ENCODE measurements around the gene ACAP3.

The ACAP3 gene

GRCh38 chr1:1298861-1299685 lies 8.7 kb downstream of the ACAP3 start:
- DNase-seq, result no peak

DNA sequence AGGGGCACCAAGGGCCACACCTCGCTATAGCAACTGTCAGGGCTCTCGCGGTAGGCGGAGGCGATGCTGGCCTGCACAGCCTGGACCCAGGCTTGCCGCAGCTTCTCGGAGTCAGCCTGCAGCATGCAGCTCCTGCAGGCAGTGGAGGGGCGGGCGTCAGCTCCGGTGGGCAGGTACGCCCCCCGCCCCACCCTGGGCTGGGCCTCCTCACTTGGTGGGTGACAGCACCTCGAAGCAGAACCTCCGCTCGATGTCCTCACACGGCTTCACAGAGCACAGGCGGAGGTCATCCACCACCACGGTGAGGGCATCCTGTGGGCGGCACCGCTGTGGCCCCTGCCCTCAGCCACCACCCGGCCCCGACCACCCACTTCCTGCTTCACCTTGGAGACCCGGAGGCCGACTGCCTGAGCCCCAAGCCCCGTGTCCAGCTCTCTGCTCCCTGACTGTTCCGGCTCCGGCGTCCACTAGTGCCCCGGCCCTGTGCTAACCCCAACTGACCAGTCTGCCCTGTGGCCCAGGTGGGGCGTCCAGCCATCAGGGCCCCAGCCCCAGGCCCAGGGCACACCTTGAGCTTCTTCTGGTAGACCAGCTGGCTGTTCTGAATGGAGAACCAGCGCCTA lies 9.8 kb downstream of the ACAP3 start:
- no peak for DNase-seq

GRCh38 chr1:1296070-1297061 lies 11.4 kb downstream of the ACAP3 start:
- no peak for DNase-seq

DNA sequence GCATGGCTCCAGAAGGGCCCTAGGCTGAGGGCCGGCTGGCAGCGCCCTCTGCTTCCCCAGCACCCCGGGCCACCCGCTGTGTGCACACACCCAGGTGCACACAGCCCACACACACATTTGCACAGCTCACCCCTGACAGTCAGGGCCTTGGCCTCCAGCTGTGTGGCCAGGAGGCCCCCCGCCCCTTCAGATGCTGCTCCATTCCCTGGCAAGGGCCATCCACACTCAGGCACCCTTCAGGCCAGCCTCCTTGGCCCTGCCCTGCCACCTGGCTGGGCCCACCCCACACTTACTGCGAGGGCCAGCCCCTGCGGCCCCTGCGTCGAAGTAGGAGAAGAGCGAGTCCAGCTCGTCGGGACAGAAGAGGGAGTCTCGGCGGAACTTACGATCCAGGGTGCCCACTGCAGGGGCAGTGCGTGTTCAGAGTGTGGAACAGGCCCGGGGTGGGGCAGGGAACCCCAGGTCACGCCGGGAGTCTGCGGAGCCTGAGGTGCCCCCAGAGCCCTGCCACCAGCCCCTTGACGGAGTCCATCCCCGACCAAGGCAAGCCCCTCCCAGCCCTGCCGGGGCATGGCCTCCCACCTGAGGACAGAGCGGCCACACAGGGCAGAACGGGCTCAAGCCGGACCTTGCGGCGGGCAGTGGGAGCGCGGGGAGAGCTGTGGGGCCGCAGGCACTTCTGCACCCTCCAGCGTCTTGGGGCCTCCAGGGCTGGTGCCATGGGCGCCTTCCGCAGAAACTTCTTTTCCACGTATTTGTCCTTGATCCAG lies 12.4 kb downstream of the ACAP3 start:
- DNase-seq, result no peak

GRCh38 chr1:1294250-1294890 lies 13.4 kb downstream of the ACAP3 start:
- DNase-seq, result no peak

DNA sequence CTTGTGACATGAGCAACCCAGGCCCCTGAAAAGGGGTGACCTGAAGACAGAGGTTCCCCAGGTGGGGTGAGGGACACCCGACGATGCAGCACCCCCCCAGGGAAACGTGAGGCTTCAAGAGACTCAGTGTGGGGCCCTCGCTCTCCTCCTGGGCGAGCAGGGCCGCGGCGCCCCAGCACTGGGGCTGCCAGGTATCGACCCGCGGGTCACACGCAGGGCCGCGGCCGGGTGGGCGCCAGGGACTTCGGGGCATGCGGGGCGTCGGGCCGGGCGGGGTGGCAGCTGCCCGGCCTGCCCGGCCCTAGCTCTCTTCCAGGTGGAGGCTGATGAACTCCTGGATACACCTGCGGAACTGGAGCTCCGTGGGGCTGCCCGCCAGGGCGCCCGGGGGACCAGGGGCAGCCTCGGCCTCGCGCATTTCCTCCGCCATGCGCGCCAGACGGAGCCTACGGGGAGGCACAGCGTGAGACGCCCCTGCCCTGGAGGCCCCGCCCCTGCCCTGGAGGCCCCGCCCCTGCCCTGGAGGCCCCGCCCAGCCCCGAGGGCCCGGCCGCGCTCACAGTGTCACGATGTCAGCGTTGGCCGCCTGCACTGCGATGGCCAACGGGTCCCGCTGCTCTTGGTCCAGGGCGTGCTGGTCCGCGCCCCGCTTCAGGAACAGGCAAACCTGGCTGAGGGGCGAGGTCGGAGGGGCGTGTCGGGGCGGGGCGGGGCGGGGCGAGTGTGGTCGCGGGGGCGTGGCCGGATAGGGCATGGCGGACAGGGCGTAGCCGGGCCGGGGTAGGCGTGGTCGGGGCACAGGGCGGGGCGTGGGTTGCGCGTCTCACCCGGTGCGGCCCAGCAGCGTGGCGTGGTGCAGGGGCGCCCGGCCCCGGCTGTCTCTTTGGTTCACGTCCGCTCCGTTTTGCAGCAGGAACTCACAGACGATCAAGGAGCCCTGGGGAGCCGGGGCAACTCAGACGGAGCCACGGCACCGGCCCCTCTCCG lies 14.2 kb downstream of the ACAP3 start:
- no peak for DNase-seq

DNA sequence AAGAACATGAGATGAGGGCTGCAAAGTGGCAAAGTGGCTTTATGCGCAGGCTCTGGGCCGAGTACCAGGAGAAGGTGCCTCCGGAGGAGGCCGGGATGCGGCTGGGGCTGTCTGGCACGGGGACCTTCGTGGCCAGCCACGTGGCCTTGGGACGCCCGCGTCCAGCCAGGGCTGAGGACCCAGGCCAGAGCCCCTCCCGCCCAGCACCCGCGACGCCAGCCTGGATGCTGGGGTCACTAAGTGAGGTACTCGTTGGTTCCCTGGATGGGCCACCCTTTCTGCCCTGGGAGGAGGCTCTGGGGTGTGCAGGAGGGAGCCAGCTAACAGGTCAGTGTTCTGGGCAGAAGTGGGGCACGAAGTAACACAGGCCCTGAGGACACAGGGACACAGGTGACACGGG lies 14.9 kb downstream of the ACAP3 start:
- DNase-seq, result no peak

DNA sequence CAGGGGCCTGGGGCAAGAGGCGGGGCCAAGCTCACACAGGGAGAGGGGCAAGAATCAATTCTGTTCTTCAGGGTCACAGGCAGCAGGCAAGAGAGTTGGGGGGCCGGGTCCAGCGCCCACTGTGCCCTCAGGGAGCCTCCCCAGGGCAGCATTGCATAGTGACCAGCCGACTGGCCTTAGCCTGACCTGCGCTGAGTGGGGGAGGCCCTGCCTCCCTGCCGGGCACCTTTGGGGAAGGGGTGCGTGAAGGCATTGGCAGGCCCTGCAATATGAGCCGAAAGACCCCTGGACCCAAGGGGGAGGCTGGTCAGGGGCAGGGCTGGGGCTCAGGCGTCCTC lies 15.3 kb downstream of the ACAP3 start:
- DNase-seq, result no peak

- DNase-seq, result no peak
Observed at GRCh38 chr1:1291548-1292441, 15.9 kb downstream of the ACAP3 start.

- no peak for DNase-seq
Observed at GRCh38 chr1:1291023-1291528, 16.7 kb downstream of the ACAP3 start.

GRCh38 chr1:1290238-1290731 lies 17.4 kb downstream of the ACAP3 start:
- no peak for DNase-seq

- no peak for DNase-seq
Observed at GRCh38 chr1:1287288-1288110, 20.2 kb downstream of the ACAP3 start.

DNA sequence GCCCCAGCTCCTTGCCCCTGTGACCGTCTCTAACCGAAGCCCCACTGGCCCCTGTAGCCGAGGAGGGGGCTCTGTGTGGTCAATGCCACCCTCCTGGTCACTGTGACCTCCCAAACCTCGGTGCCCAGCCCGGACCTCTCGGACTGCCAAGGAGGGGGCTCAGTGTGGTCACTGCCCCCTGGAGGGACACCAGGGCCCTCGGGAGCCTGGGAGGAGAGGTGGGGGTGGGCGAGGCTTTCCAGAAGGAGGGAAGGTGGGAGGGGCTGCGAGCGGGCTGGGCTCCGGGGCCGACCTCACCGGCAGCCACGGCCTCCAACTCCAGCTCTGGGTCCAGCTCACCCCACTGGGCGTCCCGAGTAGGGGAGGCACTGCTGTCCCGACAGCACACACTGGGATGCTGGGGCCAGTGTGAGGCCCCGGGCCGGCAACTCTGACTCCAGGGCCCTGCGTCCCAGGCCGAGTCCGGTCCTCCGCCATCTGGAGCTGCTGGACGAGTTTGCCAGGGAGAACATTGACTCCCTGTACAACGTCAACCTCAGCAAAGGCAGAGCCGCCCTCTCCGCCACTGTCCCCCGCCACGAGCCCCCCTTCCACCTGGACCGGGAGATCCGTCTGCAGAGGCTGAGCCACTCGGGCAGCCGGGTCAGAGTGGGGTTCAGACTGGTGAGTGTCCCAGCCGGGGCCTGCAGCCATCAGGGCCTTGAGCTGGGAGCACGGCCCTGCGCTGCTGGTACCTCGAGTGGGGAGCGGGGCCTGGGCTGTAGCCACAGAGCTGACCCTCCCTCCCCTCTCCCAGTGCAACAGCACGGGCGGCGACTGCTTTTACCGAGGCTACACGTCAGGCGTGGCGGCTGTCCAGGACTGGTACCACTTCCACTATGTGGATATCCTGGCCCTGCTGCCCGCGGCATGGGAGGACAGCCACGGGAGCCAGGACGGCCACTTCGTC lies 21.1 kb downstream of the ACAP3 start:
- no peak for DNase-seq

DNA sequence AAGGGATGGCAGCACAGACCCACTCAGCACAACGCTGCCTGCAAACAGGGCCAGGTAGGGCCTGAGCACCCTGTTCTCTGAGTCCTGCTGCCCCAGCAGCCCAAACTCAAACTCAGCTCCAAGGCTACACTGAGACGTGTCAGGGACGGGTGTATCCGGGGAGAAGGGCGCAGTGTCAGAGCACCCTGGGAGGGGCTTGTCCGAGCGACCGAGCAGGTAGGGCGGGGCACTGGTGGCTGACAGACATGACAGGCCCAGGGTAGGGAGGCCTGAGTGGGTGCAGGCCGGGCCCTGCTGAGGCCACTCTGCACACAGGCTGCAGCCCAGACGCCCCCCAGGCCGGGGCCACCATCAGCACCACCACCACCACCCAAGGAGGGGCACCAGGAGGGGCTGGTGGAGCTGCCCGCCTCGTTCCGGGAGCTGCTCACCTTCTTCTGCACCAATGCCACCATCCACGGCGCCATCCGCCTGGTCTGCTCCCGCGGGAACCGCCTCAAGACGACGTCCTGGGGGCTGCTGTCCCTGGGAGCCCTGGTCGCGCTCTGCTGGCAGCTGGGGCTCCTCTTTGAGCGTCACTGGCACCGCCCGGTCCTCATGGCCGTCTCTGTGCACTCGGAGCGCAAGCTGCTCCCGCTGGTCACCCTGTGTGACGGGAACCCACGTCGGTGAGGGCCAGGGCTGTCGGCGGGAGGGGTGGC lies 22.0 kb downstream of the ACAP3 start:
- DNase-seq, result no peak

DNA sequence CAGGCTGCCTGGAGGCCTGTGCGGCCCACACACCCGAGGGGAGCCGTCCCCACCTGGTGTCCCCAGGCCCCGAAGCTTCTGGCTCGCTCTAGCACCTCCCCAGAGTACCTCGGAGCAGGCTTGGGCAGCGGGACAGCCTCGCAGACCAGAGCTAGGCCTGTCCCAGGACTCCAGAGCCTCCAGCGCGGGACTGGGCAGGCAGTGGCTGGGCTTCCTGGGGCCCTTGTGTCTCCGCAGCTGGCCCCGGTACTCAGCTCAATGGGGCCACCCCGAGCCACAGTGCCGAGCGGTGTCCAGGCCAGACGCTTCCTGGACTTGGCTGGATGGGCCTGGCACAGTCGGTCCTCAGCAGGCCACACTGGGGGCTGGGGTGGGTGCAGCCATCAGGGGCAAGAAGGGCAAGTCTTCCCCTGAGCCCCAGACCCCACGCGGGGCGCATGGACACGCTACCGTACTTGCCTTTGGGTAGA lies 22.6 kb downstream of the ACAP3 start:
- DNase-seq, result no peak

All from cortex of kidney (tissue), 1 donor.